GM18517 (cell line): ENCODE measurements around the gene PIR.

ENCODE experiments used
- ATAC-seq: cut with Tn5 transposase; IDR thresholded peaks from one replicate; pipeline ENCODE4 v1.9.1; 2021; ENCODE audit warnings: mild to moderate bottlenecking, moderate library complexity; ENCODE audit not compliant: unreplicated experiment

Gene PIR

GRCh38 chrX:15492469-15492868, 664 bp downstream of the PIR start:
- ATAC-seq: no peak

GRCh38 chrX:15483891-15484290, 9.2 kb downstream of the PIR start:
- ATAC-seq: no peak

- no peak for ATAC-seq
These were observed 17.6 kb downstream of the PIR start for GRCh38 chrX:15475486-15475885.

- no peak for ATAC-seq
These were observed 18.1 kb downstream of the PIR start for GRCh38 chrX:15475021-15475420.

GRCh38 chrX:15474028-15474427, 19.1 kb downstream of the PIR start:
- no peak for ATAC-seq

GRCh38 chrX:15472531-15472930, 20.6 kb downstream of the PIR start:
- no peak for ATAC-seq

GRCh38 chrX:15471028-15471427, 22.1 kb downstream of the PIR start:
- ATAC-seq: peak; percentile 68

- ATAC-seq: no peak
These were observed 23.5 kb downstream of the PIR start for GRCh38 chrX:15469613-15470012.

GRCh38 chrX:15468036-15468435, 25.1 kb downstream of the PIR start:
- ATAC-seq: no peak

- ATAC-seq: no peak
These were observed 27.1 kb downstream of the PIR start for GRCh38 chrX:15465896-15466651.

- ATAC-seq: peak; percentile 86
These were observed 27.8 kb downstream of the PIR start for GRCh38 chrX:15465347-15465746.

GRCh38 chrX:15464704-15465103, 28.4 kb downstream of the PIR start:
- ATAC-seq: no peak

GRCh38 chrX:15451913-15452312, 41.2 kb downstream of the PIR start:
- ATAC-seq: no peak

GRCh38 chrX:15448010-15448639, 45.0 kb downstream of the PIR start:
- ATAC-seq: no peak

GRCh38 chrX:15441464-15441863, 51.7 kb downstream of the PIR start:
- ATAC-seq: no peak

GRCh38 chrX:15438332-15438731, 54.8 kb downstream of the PIR start:
- peak; percentile 79 for ATAC-seq

- ATAC-seq: no peak
These were observed 55.4 kb downstream of the PIR start for GRCh38 chrX:15437724-15438123.

- ATAC-seq: no peak
These were observed 57.1 kb downstream of the PIR start for GRCh38 chrX:15435836-15436619.

- ATAC-seq: no peak
These were observed 58.9 kb downstream of the PIR start for GRCh38 chrX:15434205-15434604.

GRCh38 chrX:15430584-15430983, 62.5 kb downstream of the PIR start:
- ATAC-seq: no peak

- no peak for ATAC-seq
These were observed 63.1 kb downstream of the PIR start for GRCh38 chrX:15430076-15430475.

- no peak for ATAC-seq
These were observed 68.1 kb downstream of the PIR start for GRCh38 chrX:15425024-15425423.
